Lower leg skin (tissue), 3 donors: Measurements from ENCODE around the gene PREP.

Experiments used
- CTCF ChIP-seq, 3 donors: fragments of 450-650 bp; IDR thresholded peaks; one replicate each; pipeline ENCODE4 v1.5.1; 2016; ENCODE audit warnings: antibody characterized with exemption in 3 of 3, mild to moderate bottlenecking in 3 of 3, moderate library complexity in 2 of 3
- POLR2A ChIP-seq, 2 donors: fragments of 450-650 bp; IDR thresholded peaks; one replicate each; pipeline ENCODE4 v1.6.1; 2016 to 2017; ENCODE audit warnings: antibody characterized with exemption in 2 of 2, mild to moderate bottlenecking in 1 of 2, moderate library complexity in 1 of 2

GRCh38 chr6:105330364-105330763, 72.5 kb downstream of the PREP start:
- no peak for TF ChIP-seq CTCF (IDR thresholded peaks at IDR 0.05)
- no peak for TF ChIP-seq POLR2A (IDR thresholded peaks at IDR 0.05)
